GM08714 (cell line): ENCODE data around the gene HOXB5.

Experiments
- H3K4me3 ChIP-seq: fragments of 200-500 bp; sonication (Bioruptor generic); 2 replicates; pipeline ENCODE4 v1.5.1; 2014; ENCODE audit warnings: mild to moderate bottlenecking, low read length, inconsistent platforms
- ZNF274 ChIP-seq: IDR thresholded peaks from 2 replicates; pipeline ENCODE4 v1.6.1; 2012; ENCODE audit warnings: mild to moderate bottlenecking, low read depth, low read length

Gene HOXB5

GRCh38 chr17:48567209-48567608 is 26.4 kb downstream of the HOXB5 start:
- H3K4me3 ChIP-seq: no peak overlapping the region
- TF ChIP-seq ZNF274: no peak

- H3K4me3 ChIP-seq: no peak overlapping the region
- no peak for TF ChIP-seq ZNF274
Measured at GRCh38 chr17:48566717-48567116, 26.9 kb downstream of the HOXB5 start.

GRCh38 chr17:48565925-48566710 is 27.5 kb downstream of the HOXB5 start:
- TF ChIP-seq ZNF274: no peak
- H3K4me3 ChIP-seq: no peak overlapping the region

GRCh38 chr17:48565022-48565554 is 28.5 kb downstream of the HOXB5 start:
- H3K4me3 ChIP-seq: no peak overlapping the region
- TF ChIP-seq ZNF274: no peak

- no peak overlapping the region for H3K4me3 ChIP-seq
- TF ChIP-seq ZNF274: no peak
Measured at GRCh38 chr17:48564188-48565021, 29.2 kb downstream of the HOXB5 start.

- H3K4me3 ChIP-seq: no peak overlapping the region
- no peak for TF ChIP-seq ZNF274
Measured at GRCh38 chr17:48563867-48564187, 29.8 kb downstream of the HOXB5 start.

GRCh38 chr17:48563385-48563838 is 30.2 kb downstream of the HOXB5 start:
- TF ChIP-seq ZNF274: no peak
- no peak overlapping the region for H3K4me3 ChIP-seq

GRCh38 chr17:48562934-48563333 is 30.6 kb downstream of the HOXB5 start:
- H3K4me3 ChIP-seq: no peak overlapping the region

GRCh38 chr17:48561884-48562810 is 31.4 kb downstream of the HOXB5 start:
- H3K4me3 ChIP-seq: peak overlapping the region; percentile 8; the same call in 1 of the 2 replicates
- no peak for TF ChIP-seq ZNF274

More at GRCh38 chr17:48562934-48563333, 30.6 kb downstream of the HOXB5 start:
- TF ChIP-seq ZNF274: no peak

GRCh38 chr17:48559840-48560817 is 33.5 kb downstream of the HOXB5 start:
- H3K4me3 ChIP-seq: no peak overlapping the region
- TF ChIP-seq ZNF274: no peak

GRCh38 chr17:48559122-48559839 is 34.3 kb downstream of the HOXB5 start:
- TF ChIP-seq ZNF274: no peak

GRCh38 chr17:48558831-48559121 is 34.8 kb downstream of the HOXB5 start:
- no peak for TF ChIP-seq ZNF274
- no peak overlapping the region for H3K4me3 ChIP-seq

More at GRCh38 chr17:48559122-48559839, 34.3 kb downstream of the HOXB5 start:
- no peak overlapping the region for H3K4me3 ChIP-seq
